ENCODE measurements around the gene SPACDR.
A peak's percentile ranks its signal among the peaks of the same experiment; 100 is the strongest.

SPACDR gene

DNA sequence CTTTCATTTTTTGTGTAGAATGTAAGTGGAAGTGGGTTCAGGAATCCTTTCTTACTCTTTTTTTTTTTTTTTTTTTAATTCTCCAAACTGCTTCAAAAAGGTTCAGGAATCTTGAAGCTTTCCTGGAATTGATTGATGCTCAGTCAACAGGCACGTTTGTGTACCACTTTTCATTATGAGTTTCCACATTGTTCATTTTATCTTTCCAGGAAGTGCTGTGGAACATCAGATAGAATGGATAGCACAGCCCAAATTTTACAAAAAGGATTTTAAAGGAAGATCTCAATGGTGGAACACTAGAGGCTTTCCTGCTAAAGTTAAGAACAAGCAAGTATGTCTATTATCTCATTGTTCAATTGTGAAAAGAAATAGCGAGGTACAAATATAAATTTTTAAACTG, 25.9 kb downstream of the SPACDR start:
- H3K9me3 ChIP-seq (replicated peaks in 1 of 11) = no peaks in the 10 kb centered on the region
- H3K4me2 ChIP-seq = no peak overlapping the region
- H3K4me3 ChIP-seq = no peak overlapping the region
- no peak overlapping the region; a peak in 1 of 22 replicates for H3K9ac ChIP-seq
- peaks cover 18 to 35% (median 25%) of the 10 kb centered on the region in 11 experiments for H3K36me3 ChIP-seq
- TF ChIP-seq Cebpa-rat (IDR thresholded peaks at IDR 0.05) = no peak
- no peaks in the 10 kb centered on the region for H3K27me3 ChIP-seq
- no peak overlapping the region for H3K27ac ChIP-seq
- peaks cover 2 to 30% (median 26%) of the 10 kb centered on the region in 11 experiments; a peak in 20 of 22 replicates for H4K20me1 ChIP-seq
- H3K4me1 ChIP-seq = peaks cover 21 to 54% (median 38%) of the 10 kb centered on the region in 10 experiments

DNA sequence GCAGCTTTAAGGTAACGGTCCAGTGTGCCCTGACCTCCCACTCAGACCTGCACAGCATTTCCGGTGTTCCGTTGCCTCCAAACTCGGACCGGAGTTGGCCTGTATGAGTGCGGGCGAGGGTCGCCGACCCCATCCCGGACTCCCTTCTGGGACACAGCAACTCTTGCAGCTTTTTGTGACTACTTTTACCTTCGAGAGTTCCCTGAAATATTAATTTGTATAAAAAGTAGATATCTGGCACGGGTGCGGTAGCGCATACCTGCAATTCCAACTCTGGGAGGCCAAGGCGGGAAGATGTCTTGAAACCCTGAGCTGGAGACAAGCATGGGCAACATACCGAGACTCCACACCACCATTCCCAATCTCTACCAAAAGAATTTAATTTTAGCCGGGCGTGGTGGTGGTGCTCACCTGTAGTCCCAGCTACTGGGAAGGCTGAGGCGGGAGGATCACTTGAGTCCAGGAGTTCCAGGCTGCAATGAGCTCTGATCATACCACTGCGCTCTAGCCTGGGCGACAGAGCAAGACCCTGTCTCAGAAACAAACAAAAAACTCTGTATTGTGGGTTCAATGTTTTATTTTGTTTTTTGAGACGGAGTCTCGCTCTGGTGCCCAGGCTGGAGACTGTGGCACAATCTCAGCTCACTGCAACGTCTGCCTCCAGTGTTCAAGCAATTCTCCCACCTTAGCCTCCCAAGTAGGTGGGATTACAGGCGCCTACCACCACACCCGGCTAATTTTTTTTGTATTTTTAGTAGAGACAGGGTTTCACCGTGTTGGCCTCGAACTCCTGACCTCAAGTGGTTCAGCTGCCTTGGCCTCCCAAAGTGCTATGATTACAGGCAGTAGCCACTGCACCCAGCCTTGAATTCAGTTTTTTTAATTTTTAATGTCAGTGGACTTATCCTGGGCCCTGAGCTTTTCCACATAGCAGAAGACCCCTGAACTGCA, 26.6 kb downstream of the SPACDR start:
- peak overlapping the region in 9 of 10 experiments; percentile 86 to 98 (median 94); a peak in 15 of 20 replicates for H3K4me3 ChIP-seq

DNA sequence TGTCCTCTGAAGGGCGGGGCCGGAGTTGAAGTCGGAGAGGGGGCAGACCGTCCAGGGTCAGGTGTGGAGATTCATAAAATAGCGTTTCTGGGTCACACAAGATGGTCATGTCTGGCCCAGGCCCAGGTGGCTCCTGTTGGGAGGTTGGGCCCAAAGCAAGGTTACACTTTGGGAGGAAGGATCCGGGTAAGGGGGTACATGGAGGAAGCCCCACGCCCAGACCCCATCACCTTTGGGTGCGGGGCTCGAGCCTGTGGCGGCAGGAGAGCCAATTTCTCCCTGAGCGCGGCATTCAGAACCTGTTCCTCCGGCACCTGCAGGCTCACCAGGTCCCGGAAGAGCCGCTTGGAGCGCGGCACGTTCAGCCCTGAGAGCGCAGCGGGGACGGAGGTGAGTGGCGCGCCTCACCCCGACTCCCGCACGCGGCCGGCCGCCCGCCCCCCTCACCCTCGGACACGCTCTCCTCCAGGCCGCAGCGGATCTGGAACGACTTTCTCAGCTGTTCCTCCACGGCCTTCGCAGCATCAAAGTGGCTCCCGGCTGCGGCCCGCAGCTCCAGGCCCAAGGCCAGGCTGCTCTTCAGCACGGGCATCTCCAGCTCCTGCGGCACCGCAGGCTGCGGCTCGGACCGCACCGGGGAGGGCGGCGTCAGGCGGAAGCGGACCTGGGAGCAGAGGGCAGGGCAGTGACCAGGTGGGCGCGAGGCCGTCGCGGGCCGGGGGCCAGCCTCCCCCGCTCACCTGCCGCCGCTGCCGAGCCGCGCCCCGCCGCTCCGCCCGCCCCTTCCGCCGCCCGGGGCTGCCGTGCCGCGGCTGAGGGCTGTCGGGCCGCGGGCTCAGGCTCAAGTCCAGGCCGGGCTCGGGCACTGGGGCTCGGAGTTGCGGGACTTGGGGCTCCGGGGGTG, 28.4 kb downstream of the SPACDR start:
- H3K9me3 ChIP-seq (replicated peaks in 1 of 11) = no peaks in the 10 kb centered on the region
- H3K4me2 ChIP-seq = peak overlapping the region; percentile 82 to 99 (median 97)
- peaks cover 25 to 60% (median 49%) of the 10 kb centered on the region in 11 experiments for H3K36me3 ChIP-seq
- no peaks in the 10 kb centered on the region for H3K27me3 ChIP-seq
- peaks cover 27 to 55% (median 51%) of the 10 kb centered on the region in 11 experiments; a peak in 21 of 22 replicates for H4K20me1 ChIP-seq
- H3K27ac ChIP-seq = peak overlapping the region; percentile 91 to 98 (median 95)
- peak overlapping the region; percentile 91 to 99 (median 97) for H3K9ac ChIP-seq
- H3K4me1 ChIP-seq = peaks cover 46 to 62% (median 58%) of the 10 kb centered on the region in 10 experiments
- TF ChIP-seq Cebpa-rat (IDR thresholded peaks at IDR 0.05) = no peak
- H3K4me3 ChIP-seq = peak overlapping the region; percentile 86 to 98 (median 92)

More for the DNA sequence above, 26.6 kb downstream of the SPACDR start:
- no peak for TF ChIP-seq Cebpa-rat (IDR thresholded peaks at IDR 0.05)
- Histone ChIP-seq H3K4me2 (peak overlapping the region; percentile 66 to 99 (median 79)), H3K36me3 (peaks cover 25 to 43% (median 32%) of the 10 kb centered on the region in 11 experiments), H3K27me3 (no peaks in the 10 kb centered on the region), H3K9ac (peak overlapping the region; percentile 55 to 99 (median 97); a peak in 18 of 22 replicates), H3K27ac (peak overlapping the region; percentile 56 to 98 (median 95); a peak in 19 of 22 replicates), H4K20me1 (peaks cover 9 to 37% (median 33%) of the 10 kb centered on the region in 11 experiments; a peak in 21 of 22 replicates), H3K4me1 (peaks cover 28 to 56% (median 41%) of the 10 kb centered on the region in 10 experiments), H3K9me3 (replicated peaks in 1 of 11) (no peaks in the 10 kb centered on the region)

DNA sequence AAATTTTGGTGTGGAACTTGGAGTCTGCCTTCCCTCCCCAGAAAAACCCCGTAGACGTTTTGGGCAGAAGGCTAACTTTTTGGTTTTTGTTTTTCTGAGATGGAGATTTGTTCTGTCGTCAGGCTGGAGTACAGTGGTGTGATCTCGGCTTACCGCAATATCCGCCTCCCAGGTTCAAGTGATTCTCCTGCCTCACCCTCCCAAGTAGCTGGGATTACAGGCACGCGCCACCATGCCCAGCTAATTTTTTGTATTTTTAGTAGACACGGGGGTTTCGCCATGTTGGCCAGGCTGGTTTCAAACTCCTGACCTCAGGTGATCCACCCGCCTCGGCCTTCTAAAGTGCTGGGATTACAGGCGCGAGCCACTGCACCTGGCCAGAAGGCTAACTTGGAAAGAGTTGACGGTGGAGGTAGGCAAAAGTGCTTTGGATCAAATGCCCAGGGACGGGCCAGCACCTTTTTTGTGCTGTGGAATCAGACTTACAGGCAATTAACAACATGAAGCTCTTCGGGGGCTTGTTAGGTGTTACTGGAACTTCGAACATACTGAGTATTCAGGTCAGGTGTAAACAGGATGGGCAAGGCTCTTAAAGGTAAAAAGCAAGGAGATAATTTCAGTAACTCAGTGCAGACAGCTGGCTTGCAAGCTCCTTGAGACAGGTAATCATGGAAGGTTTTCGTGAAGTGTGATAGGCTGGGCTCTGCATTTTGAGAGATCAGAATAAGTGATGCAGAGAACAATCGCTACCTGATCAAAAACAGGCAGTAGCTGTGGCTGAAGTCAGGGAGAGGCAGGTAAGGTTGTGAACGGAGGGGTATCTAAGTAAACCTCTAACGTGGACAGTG, 29.5 kb downstream of the SPACDR start:
- H3K9me3 ChIP-seq (replicated peaks in 1 of 11) = no peaks in the 10 kb centered on the region
- peak overlapping the region; percentile 82 to 99 (median 97) for H3K4me2 ChIP-seq
- peaks cover 27 to 65% (median 54%) of the 10 kb centered on the region in 11 experiments; a peak in 21 of 22 replicates for H4K20me1 ChIP-seq
- peak overlapping the region; percentile 86 to 98 (median 92) for H3K4me3 ChIP-seq
- peaks cover 48 to 65% (median 60%) of the 10 kb centered on the region in 10 experiments for H3K4me1 ChIP-seq
- no peaks in the 10 kb centered on the region for H3K27me3 ChIP-seq
- H3K27ac ChIP-seq = peak overlapping the region in 8 of 11 experiments; percentile 91 to 98 (median 94); a peak in 14 of 22 replicates
- peak overlapping the region; percentile 91 to 99 (median 97) for H3K9ac ChIP-seq
- H3K36me3 ChIP-seq = peaks cover 25 to 59% (median 50%) of the 10 kb centered on the region in 11 experiments
- TF ChIP-seq Cebpa-rat (IDR thresholded peaks at IDR 0.05) = no peak

DNA sequence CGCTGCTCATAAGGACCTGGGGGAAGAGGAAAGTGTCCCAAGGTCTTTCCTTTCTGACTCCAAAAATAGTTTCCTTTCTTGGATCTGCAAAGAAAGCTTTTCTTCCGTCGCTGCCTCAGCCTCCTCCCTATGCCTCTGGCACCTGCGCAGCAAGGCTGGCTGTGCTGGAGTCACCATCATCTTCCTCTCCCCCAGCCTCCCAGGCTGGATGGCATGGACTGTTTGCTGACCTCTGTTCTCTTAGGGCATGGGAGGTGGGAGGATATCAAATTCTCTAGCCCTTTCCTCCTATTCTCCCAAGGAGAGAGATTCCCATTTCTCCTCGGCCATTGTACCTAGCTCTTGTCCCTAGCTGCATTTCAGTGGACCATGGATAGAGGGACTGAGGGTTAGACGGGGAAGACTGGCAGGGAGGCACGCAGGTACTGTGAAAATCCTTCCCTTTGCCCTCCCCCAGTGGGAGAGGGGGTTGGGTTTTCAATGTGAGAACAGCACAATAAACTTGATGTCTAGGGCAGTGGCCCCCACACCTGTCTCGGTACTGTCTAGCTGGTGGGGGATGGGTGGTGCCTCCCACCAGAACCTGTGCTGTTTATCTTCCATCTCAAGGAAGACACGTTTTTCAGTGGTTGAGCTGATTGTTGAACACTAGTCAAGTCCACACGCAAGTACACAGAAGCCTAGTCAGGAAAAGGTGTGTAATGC, 30.3 kb downstream of the SPACDR start:
- H3K9me3 ChIP-seq (replicated peaks in 1 of 11) = no peaks in the 10 kb centered on the region
- no peaks in the 10 kb centered on the region for H3K27me3 ChIP-seq
- peak overlapping the region in 3 of 11 experiments; percentile 7 to 99 (median 20); a peak in 1 of 22 replicates for H3K27ac ChIP-seq
- H3K4me2 ChIP-seq = peak overlapping the region; percentile 82 to 99 (median 97)
- H4K20me1 ChIP-seq = peaks cover 27 to 65% (median 54%) of the 10 kb centered on the region in 11 experiments; a peak in 21 of 22 replicates
- peak overlapping the region in 7 of 10 experiments; percentile 7 to 99 (median 89); a peak in 6 of 20 replicates for H3K4me3 ChIP-seq
- H3K4me1 ChIP-seq = peaks cover 48 to 65% (median 60%) of the 10 kb centered on the region in 10 experiments
- peak overlapping the region; percentile 1 to 100 (median 99); a peak in 18 of 22 replicates for H3K9ac ChIP-seq
- peaks cover 25 to 54% (median 50%) of the 10 kb centered on the region in 11 experiments for H3K36me3 ChIP-seq
- no peak for TF ChIP-seq Cebpa-rat (IDR thresholded peaks at IDR 0.05)

DNA sequence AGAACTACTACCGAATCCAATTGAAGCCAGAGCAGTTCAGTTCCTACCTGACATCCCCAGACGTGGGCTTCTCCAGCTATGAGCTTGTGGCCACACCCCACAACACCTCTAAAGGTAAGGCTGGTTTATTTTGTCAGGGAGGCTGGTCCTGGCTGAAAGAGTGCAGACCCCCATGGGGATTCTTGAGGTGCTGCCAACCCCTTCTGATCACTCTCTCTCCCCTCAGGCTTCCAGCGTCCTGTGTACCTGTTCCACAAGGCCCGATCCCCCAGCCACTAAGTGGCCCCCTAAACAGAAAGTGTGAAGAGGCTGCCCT, 30.8 kb downstream of the SPACDR start:
- Histone ChIP-seq H3K27me3 (no peaks in the 10 kb centered on the region), H3K4me1 (peaks cover 48 to 65% (median 60%) of the 10 kb centered on the region in 10 experiments), H3K9me3 (replicated peaks in 1 of 11) (no peaks in the 10 kb centered on the region), H3K36me3 (peaks cover 25 to 54% (median 50%) of the 10 kb centered on the region in 11 experiments), H3K4me3 (peak overlapping the region in 3 of 10 experiments; percentile 7 to 99 (median 90); a peak in 3 of 20 replicates), H3K4me2 (peak overlapping the region; percentile 82 to 99 (median 97)), H4K20me1 (peaks cover 27 to 65% (median 54%) of the 10 kb centered on the region in 11 experiments; a peak in 21 of 22 replicates), H3K27ac (peak overlapping the region in 3 of 11 experiments; percentile 7 to 99 (median 20); a peak in 2 of 22 replicates), H3K9ac (peak overlapping the region; percentile 1 to 100 (median 99); a peak in 19 of 22 replicates)
- no peak for TF ChIP-seq Cebpa-rat (IDR thresholded peaks at IDR 0.05)
